ENCODE measurements around the gene ANKFY1. TPM values are rescaled to one million over a fixed set of nuclear protein-coding genes. Genes with fewer than 3 reads are reported as not detected.
A peak's percentile ranks its signal among the peaks of the same experiment; 100 is the strongest.

The ANKFY1 gene
- total RNA-seq, 3 donors from 2014 or later = 36.3 to 44.2 (median 42.1) TPM

GRCh38 chr17:4249452-4250029 is 14.2 kb downstream of the ANKFY1 start:
- intact Hi-C loops (cut with DNase I; ENCODE audit: low total_unique reads) = no loop called here
- no peaks in the 10 kb centered on the region for H3K27me3 ChIP-seq
- no peak for DNase-seq (ENCODE audit: low spot score in 2 of 2)
- peak in 2 of 3 donors; percentile 25 to 53 for TF ChIP-seq CTCF (IDR thresholded peaks at IDR 0.05)
- TF ChIP-seq POLR2A (IDR thresholded peaks at IDR 0.05) = no peak
- no peaks in the 10 kb centered on the region for H3K4me1 ChIP-seq
- H3K27ac ChIP-seq = peak overlapping the region; percentile 46 to 65
- H3K9me3 ChIP-seq = no peaks in the 10 kb centered on the region
- H3K4me3 ChIP-seq = no peak overlapping the region
- H3K36me3 ChIP-seq = no peaks in the 10 kb centered on the region

- Histone ChIP-seq H3K27ac (peak overlapping the region; percentile 80 to 83), H3K27me3 (no peaks in the 10 kb centered on the region), H3K4me3 (peak overlapping the region in 2 of 3 donors; percentile 16 to 39), H3K4me1 (no peaks in the 10 kb centered on the region), H3K9me3 (no peaks in the 10 kb centered on the region), H3K36me3 (no peaks in the 10 kb centered on the region)
- TF ChIP-seq POLR2AphosphoS5 (IDR thresholded peaks at IDR 0.05) (no peak), POLR2A (IDR thresholded peaks at IDR 0.05) (no peak), CTCF (IDR thresholded peaks at IDR 0.05) (no peak)
- intact Hi-C loops (cut with DNase I; ENCODE audit: low total_unique reads) = no loop called here
- peak in 1 of 2 donors; percentile 58 for DNase-seq (ENCODE audit: low spot score in 2 of 2)
Measured at GRCh38 chr17:4248504-4249277, 15.1 kb downstream of the ANKFY1 start.

DNA sequence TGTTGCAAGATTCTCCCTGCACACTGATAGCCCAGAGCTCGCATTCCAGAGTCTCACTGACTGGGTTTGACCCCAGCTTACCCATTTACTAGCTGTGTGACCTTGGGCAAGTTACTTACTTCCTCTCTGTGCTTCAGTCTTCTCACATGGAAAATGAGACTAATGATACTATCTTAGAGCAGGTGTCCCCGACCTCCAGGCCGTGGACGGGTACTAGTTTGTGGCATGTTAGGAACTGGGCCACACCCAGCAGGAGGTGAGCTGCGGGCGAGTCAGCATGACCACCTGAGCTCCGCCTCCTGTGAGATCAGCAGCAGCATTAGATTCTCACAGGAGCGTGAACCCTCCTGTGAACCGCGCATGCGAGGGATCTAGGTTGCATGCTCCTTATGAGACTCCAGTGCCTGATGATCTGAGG is 15.8 kb downstream of the ANKFY1 start:
- TF ChIP-seq POLR2A (IDR thresholded peaks at IDR 0.05) = no peak
- TF ChIP-seq CTCF (IDR thresholded peaks at IDR 0.05) = no peak
- peak in 1 of 3 donors; percentile 7 for TF ChIP-seq POLR2AphosphoS5 (IDR thresholded peaks at IDR 0.05)
- no peaks in the 10 kb centered on the region for H3K9me3 ChIP-seq
- H3K36me3 ChIP-seq = no peaks in the 10 kb centered on the region
- peak in 1 of 2 donors; percentile 64 for DNase-seq (ENCODE audit: low spot score in 2 of 2)
- no peaks in the 10 kb centered on the region for H3K4me1 ChIP-seq
- H3K4me3 ChIP-seq = peak overlapping the region in 2 of 3 donors; percentile 16 to 39
- H3K27ac ChIP-seq = peak overlapping the region; percentile 80 to 83
- H3K27me3 ChIP-seq = no peaks in the 10 kb centered on the region
- intact Hi-C loops (cut with DNase I; ENCODE audit: low total_unique reads) = no loop called here

DNA sequence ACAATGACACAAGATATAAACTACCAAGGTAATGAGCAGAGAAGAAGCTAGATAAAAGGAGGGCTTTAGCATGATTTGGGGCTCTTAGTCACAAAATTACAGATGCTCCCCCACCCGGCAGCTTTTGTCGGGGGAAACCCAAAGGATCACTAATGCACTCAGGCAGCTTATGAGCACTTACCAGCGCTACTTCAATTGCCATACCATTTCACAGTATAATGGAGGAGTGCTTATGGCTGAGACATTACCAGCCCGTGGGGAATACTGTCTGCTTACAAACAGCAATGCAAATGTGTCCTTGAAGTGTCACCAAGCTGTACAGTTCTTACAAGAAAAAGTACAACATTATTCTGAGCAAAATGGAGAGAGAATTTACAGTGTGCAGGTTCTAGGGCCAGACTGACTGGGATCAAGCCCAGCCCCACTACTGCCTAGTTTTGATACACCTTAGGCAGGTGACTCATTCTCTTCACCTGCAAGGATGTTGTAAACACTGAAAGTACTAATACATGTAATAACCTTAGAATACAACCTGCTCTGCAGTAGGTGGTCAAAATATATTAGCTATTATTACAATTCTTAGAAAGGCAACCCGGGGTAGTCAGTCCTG is 16.3 kb downstream of the ANKFY1 start:
- no peak for DNase-seq (ENCODE audit: low spot score in 2 of 2)
- peak overlapping the region; percentile 80 to 83 for H3K27ac ChIP-seq
- peak overlapping the region in 1 of 3 donors; percentile 39 for H3K4me3 ChIP-seq
- TF ChIP-seq POLR2AphosphoS5 (IDR thresholded peaks at IDR 0.05) (no peak), CTCF (IDR thresholded peaks at IDR 0.05) (no peak)
- intact Hi-C loops (cut with DNase I; ENCODE audit: low total_unique reads) = no loop called here
- H3K9me3 ChIP-seq = no peaks in the 10 kb centered on the region
- no peaks in the 10 kb centered on the region for H3K4me1 ChIP-seq
- H3K27me3 ChIP-seq = no peaks in the 10 kb centered on the region
- no peaks in the 10 kb centered on the region for H3K36me3 ChIP-seq

DNA sequence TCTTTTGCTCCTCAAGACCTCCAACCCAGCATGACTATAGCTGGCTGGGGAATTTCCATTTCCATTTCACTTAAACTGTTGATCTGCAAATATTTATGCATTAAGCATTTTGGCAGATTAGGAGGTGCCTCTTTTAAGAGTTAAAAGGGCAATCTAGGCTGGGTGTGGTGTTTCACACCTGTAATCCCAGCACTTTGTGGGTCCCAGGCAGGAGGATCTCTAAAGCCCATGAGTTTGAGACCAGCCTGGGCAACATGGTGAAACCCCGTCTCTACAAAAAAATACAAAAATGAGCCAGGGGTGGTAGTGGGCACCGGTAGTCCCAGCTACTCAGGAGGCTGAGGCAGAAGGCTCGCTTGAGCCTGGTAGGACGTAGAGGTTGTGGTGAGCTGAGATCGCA is 17.1 kb downstream of the ANKFY1 start:
- no peak for DNase-seq (ENCODE audit: low spot score in 2 of 2)
- H3K4me1 ChIP-seq = no peaks in the 10 kb centered on the region

More for the DNA sequence above, 17.1 kb downstream of the ANKFY1 start:
- TF ChIP-seq POLR2AphosphoS5 (IDR thresholded peaks at IDR 0.05) (no peak), POLR2A (IDR thresholded peaks at IDR 0.05) (no peak), CTCF (IDR thresholded peaks at IDR 0.05) (no peak)
- peak overlapping the region; percentile 0 to 80 for H3K27ac ChIP-seq
- H3K36me3 ChIP-seq = no peaks in the 10 kb centered on the region
- intact Hi-C loops (cut with DNase I; ENCODE audit: low total_unique reads) = no loop called here
- H3K9me3 ChIP-seq = no peaks in the 10 kb centered on the region
- H3K27me3 ChIP-seq = no peaks in the 10 kb centered on the region
- H3K4me3 ChIP-seq = no peak overlapping the region
